Activated CD8-positive, alpha-beta memory T cell treated with anti-CD3 and anti-CD28 coated beads, Interleukin-2, amount 10 ng/mL, durations not matched to agents 7 days and 5 days (primary cell): ENCODE data around the gene CAPN9. TPM values are rescaled to one million over a fixed set of nuclear protein-coding genes. Genes with fewer than 3 reads are reported as not detected.

Experiments
- ATAC-seq: fragments of 150-1000 bp; cut with Tn5 transposase; one replicate; pipeline ENCODE4 v1.10.0; 2021; ENCODE audit warnings: moderate library complexity
- CTCF ChIA-PET: fragments of 350-600 bp; sonication (Branson Sonifier 250); formaldehyde crosslinking; loops from one replicate; lab custom pipeline; 2021; ENCODE audit warnings: antibody characterized with exemption; lab: Charles Lee
- DNase-seq: peaks from one replicate; pipeline ENCODE4 v3.0.0-alpha.2; 2020
- H3K27ac Mint-ChIP-seq: one replicate; pipeline ENCODE4 v1.8.0; 2021; ENCODE audit warnings: mild to moderate bottlenecking, mixed read lengths
- H3K27me3 Mint-ChIP-seq: one replicate; pipeline ENCODE4 v1.8.0; 2021; ENCODE audit warnings: mixed read lengths
- H3K36me3 Mint-ChIP-seq: one replicate; pipeline ENCODE4 v1.8.0; 2021; ENCODE audit warnings: mild to moderate bottlenecking, mixed read lengths
- H3K4me1 Mint-ChIP-seq: one replicate; pipeline ENCODE4 v1.8.0; 2021; ENCODE audit warnings: mixed read lengths
- H3K4me3 Mint-ChIP-seq: one replicate; pipeline ENCODE4 v1.8.0; 2021; ENCODE audit warnings: mild to moderate bottlenecking, moderate library complexity, mixed read lengths
- H3K9me3 Mint-ChIP-seq: one replicate; pipeline ENCODE4 v1.8.0; 2022; ENCODE audit warnings: low read depth, mixed read lengths
- total RNA-seq, 2 experiments: library from RNA; stranded (reverse); gene quantifications; one replicate each; pipeline ENCODE4 v1.2.3, GENCODE V29; 2021

CAPN9 gene
- total RNA-seq, 2 experiments from 2014 or later = not detected

GRCh38 chr1:230812568-230812967, 65.4 kb downstream of the CAPN9 start:
- peaks cover 8% of the 10 kb centered on the region for H3K9me3 Mint-ChIP-seq
- no peak overlapping the region for H3K27ac Mint-ChIP-seq
- DNase-seq (no peak), ATAC-seq (no peak)
- no peaks in the 10 kb centered on the region for H3K4me1 Mint-ChIP-seq
- H3K36me3 Mint-ChIP-seq = peaks cover 4% of the 10 kb centered on the region
- CTCF ChIA-PET = no interaction called here
- peaks cover 36% of the 10 kb centered on the region for H3K27me3 Mint-ChIP-seq
- H3K4me3 Mint-ChIP-seq = no peak overlapping the region

- H3K9me3 Mint-ChIP-seq = peaks cover 8% of the 10 kb centered on the region
- no peaks in the 10 kb centered on the region for H3K4me1 Mint-ChIP-seq
- no peak overlapping the region for H3K4me3 Mint-ChIP-seq
- H3K27ac Mint-ChIP-seq = no peak overlapping the region
- peaks cover 41% of the 10 kb centered on the region for H3K27me3 Mint-ChIP-seq
- ATAC-seq (no peak), DNase-seq (no peak)
- CTCF ChIA-PET = no interaction called here
- peaks cover 4% of the 10 kb centered on the region for H3K36me3 Mint-ChIP-seq
Measured at GRCh38 chr1:230814949-230815692, 67.9 kb downstream of the CAPN9 start.

GRCh38 chr1:230816018-230816417, 68.8 kb downstream of the CAPN9 start:
- no peak overlapping the region for H3K27ac Mint-ChIP-seq
- peaks cover 8% of the 10 kb centered on the region for H3K9me3 Mint-ChIP-seq
- CTCF ChIA-PET = no interaction called here
- H3K27me3 Mint-ChIP-seq = peaks cover 37% of the 10 kb centered on the region
- H3K4me1 Mint-ChIP-seq = no peaks in the 10 kb centered on the region
- no peak for DNase-seq
- H3K36me3 Mint-ChIP-seq = peaks cover 4% of the 10 kb centered on the region
- no peak overlapping the region for H3K4me3 Mint-ChIP-seq
- ATAC-seq = no peak

GRCh38 chr1:230818367-230818766, 71.2 kb downstream of the CAPN9 start:
- ATAC-seq (no peak), DNase-seq (no peak)
- CTCF ChIA-PET = no interaction called here
- Mint-ChIP-seq H3K27me3 (peaks cover 29% of the 10 kb centered on the region), H3K36me3 (peaks cover 4% of the 10 kb centered on the region), H3K27ac (no peak overlapping the region), H3K4me3 (no peak overlapping the region), H3K9me3 (no peaks in the 10 kb centered on the region), H3K4me1 (no peaks in the 10 kb centered on the region)

GRCh38 chr1:230818901-230819300, 71.7 kb downstream of the CAPN9 start:
- Mint-ChIP-seq H3K4me1 (no peaks in the 10 kb centered on the region), H3K27ac (no peak overlapping the region), H3K36me3 (peaks cover 1% of the 10 kb centered on the region), H3K4me3 (no peak overlapping the region), H3K27me3 (peaks cover 26% of the 10 kb centered on the region), H3K9me3 (no peaks in the 10 kb centered on the region)
- CTCF ChIA-PET = no interaction called here
- DNase-seq = no peak
- ATAC-seq = no peak

GRCh38 chr1:230819976-230820375, 72.8 kb downstream of the CAPN9 start:
- no peaks in the 10 kb centered on the region for H3K4me1 Mint-ChIP-seq
- no peak overlapping the region for H3K4me3 Mint-ChIP-seq
- CTCF ChIA-PET = interaction anchor here (0.9 kb wide), 1 partner anchor 79 kb away, joined by 3 read pairs; no protein-coding TSS in a partner anchor
- DNase-seq (no peak), ATAC-seq (no peak)
- H3K27ac Mint-ChIP-seq = no peak overlapping the region
- H3K27me3 Mint-ChIP-seq = peaks cover 19% of the 10 kb centered on the region
- no peaks in the 10 kb centered on the region for H3K36me3 Mint-ChIP-seq
- H3K9me3 Mint-ChIP-seq = no peaks in the 10 kb centered on the region

- ATAC-seq (no peak), DNase-seq (no peak)
- no peaks in the 10 kb centered on the region for H3K9me3 Mint-ChIP-seq
- peaks cover 14% of the 10 kb centered on the region for H3K27me3 Mint-ChIP-seq
- CTCF ChIA-PET = interaction anchor here (0.9 kb wide), 1 partner anchor 78 kb away, joined by 3 read pairs; no protein-coding TSS in a partner anchor
- no peak overlapping the region for H3K27ac Mint-ChIP-seq
- no peaks in the 10 kb centered on the region for H3K4me1 Mint-ChIP-seq
- H3K4me3 Mint-ChIP-seq = no peak overlapping the region
- no peaks in the 10 kb centered on the region for H3K36me3 Mint-ChIP-seq
Measured at GRCh38 chr1:230820568-230820967, 73.4 kb downstream of the CAPN9 start.

GRCh38 chr1:230821346-230821745, 74.2 kb downstream of the CAPN9 start:
- peaks cover 11% of the 10 kb centered on the region for H3K27me3 Mint-ChIP-seq
- CTCF ChIA-PET = no interaction called here
- H3K27ac Mint-ChIP-seq = no peak overlapping the region
- H3K36me3 Mint-ChIP-seq = no peaks in the 10 kb centered on the region
- no peaks in the 10 kb centered on the region for H3K9me3 Mint-ChIP-seq
- DNase-seq (no peak), ATAC-seq (no peak)
- H3K4me1 Mint-ChIP-seq = no peaks in the 10 kb centered on the region
- H3K4me3 Mint-ChIP-seq = no peak overlapping the region

- no peak for ATAC-seq
- Mint-ChIP-seq H3K36me3 (no peaks in the 10 kb centered on the region), H3K27ac (no peak overlapping the region)
Measured at GRCh38 chr1:230822092-230822581, 74.9 kb downstream of the CAPN9 start.

GRCh38 chr1:230823426-230823825, 76.2 kb downstream of the CAPN9 start:
- no peaks in the 10 kb centered on the region for H3K4me1 Mint-ChIP-seq
- peaks cover 5% of the 10 kb centered on the region for H3K27me3 Mint-ChIP-seq
- no peak for DNase-seq
- no peaks in the 10 kb centered on the region for H3K36me3 Mint-ChIP-seq
- no peak overlapping the region for H3K4me3 Mint-ChIP-seq
- H3K27ac Mint-ChIP-seq = no peak overlapping the region
- CTCF ChIA-PET = no interaction called here
- H3K9me3 Mint-ChIP-seq = no peaks in the 10 kb centered on the region
- no peak for ATAC-seq

More at GRCh38 chr1:230822092-230822581, 74.9 kb downstream of the CAPN9 start:
- H3K4me1 Mint-ChIP-seq = no peaks in the 10 kb centered on the region
- H3K27me3 Mint-ChIP-seq = peaks cover 5% of the 10 kb centered on the region
- no peaks in the 10 kb centered on the region for H3K9me3 Mint-ChIP-seq
- no peak for DNase-seq
- CTCF ChIA-PET = no interaction called here
- no peak overlapping the region for H3K4me3 Mint-ChIP-seq

GRCh38 chr1:230823931-230824381, 76.8 kb downstream of the CAPN9 start:
- H3K27ac Mint-ChIP-seq = no peak overlapping the region
- no peak for DNase-seq
- H3K4me1 Mint-ChIP-seq = no peaks in the 10 kb centered on the region
- H3K9me3 Mint-ChIP-seq = no peaks in the 10 kb centered on the region
- H3K27me3 Mint-ChIP-seq = peaks cover 5% of the 10 kb centered on the region
- no peak for ATAC-seq
- CTCF ChIA-PET = no interaction called here
- H3K4me3 Mint-ChIP-seq = no peak overlapping the region
- no peaks in the 10 kb centered on the region for H3K36me3 Mint-ChIP-seq

- Mint-ChIP-seq H3K27me3 (peaks cover 4% of the 10 kb centered on the region), H3K36me3 (no peaks in the 10 kb centered on the region), H3K9me3 (no peaks in the 10 kb centered on the region), H3K4me3 (no peak overlapping the region), H3K4me1 (no peaks in the 10 kb centered on the region), H3K27ac (no peak overlapping the region)
- DNase-seq = no peak
- CTCF ChIA-PET = no interaction called here
- no peak for ATAC-seq
Measured at GRCh38 chr1:230824551-230824918, 77.3 kb downstream of the CAPN9 start.

GRCh38 chr1:230824919-230825721, 77.9 kb downstream of the CAPN9 start:
- no peak for DNase-seq
- Mint-ChIP-seq H3K9me3 (no peaks in the 10 kb centered on the region), H3K4me3 (no peak overlapping the region), H3K36me3 (no peaks in the 10 kb centered on the region), H3K4me1 (no peaks in the 10 kb centered on the region), H3K27ac (no peak overlapping the region), H3K27me3 (no peaks in the 10 kb centered on the region)
- CTCF ChIA-PET = no interaction called here
- no peak for ATAC-seq

GRCh38 chr1:230825761-230826160, 78.6 kb downstream of the CAPN9 start:
- no peak overlapping the region for H3K4me3 Mint-ChIP-seq
- no peak overlapping the region for H3K27ac Mint-ChIP-seq
- CTCF ChIA-PET = no interaction called here
- DNase-seq (no peak), ATAC-seq (no peak)
- H3K27me3 Mint-ChIP-seq = no peaks in the 10 kb centered on the region
- no peaks in the 10 kb centered on the region for H3K36me3 Mint-ChIP-seq
- H3K9me3 Mint-ChIP-seq = no peaks in the 10 kb centered on the region
- H3K4me1 Mint-ChIP-seq = no peaks in the 10 kb centered on the region
